HG03175 (cell line): ENCODE measurements around the gene NGDN.

Experiments
- ATAC-seq: cut with Tn5 transposase; IDR thresholded peaks from one replicate; pipeline ENCODE4 v1.9.1; 2021; ENCODE audit warnings: mild to moderate bottlenecking, moderate library complexity; ENCODE audit not compliant: unreplicated experiment

Gene NGDN

DNA sequence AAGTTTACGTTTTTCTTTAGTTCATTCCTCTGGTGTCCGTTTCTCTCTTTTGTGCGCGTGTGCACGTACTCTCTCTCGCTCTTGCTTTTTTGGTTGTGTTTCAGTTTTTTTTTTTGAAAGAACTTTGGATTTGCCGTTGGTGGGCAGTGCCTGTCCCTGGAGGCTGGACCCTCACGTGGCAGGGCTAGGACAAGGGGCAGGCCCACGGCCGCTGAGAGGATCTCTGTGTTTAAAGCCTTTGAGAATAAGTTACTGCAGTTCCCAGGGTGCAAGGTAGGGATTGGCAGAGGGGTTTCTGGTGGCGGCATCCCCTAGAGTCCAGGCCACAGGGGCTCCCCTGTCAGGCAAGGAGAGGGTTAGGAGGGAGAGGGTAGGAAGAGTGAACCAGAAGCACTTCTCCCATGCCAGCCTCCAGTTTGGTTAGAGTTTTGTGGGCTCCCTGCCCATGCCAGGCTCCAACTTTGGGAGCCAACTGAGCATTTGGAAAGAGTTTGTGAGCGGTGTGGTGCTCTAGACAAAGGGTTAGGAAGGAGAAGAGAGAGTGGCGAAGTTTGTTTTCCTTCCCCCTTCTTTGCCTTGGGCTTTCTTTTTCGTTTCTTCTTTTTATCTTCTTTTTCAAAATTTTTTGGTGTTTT is 51.5 kb downstream of the NGDN start:
- ATAC-seq, result no peak

DNA sequence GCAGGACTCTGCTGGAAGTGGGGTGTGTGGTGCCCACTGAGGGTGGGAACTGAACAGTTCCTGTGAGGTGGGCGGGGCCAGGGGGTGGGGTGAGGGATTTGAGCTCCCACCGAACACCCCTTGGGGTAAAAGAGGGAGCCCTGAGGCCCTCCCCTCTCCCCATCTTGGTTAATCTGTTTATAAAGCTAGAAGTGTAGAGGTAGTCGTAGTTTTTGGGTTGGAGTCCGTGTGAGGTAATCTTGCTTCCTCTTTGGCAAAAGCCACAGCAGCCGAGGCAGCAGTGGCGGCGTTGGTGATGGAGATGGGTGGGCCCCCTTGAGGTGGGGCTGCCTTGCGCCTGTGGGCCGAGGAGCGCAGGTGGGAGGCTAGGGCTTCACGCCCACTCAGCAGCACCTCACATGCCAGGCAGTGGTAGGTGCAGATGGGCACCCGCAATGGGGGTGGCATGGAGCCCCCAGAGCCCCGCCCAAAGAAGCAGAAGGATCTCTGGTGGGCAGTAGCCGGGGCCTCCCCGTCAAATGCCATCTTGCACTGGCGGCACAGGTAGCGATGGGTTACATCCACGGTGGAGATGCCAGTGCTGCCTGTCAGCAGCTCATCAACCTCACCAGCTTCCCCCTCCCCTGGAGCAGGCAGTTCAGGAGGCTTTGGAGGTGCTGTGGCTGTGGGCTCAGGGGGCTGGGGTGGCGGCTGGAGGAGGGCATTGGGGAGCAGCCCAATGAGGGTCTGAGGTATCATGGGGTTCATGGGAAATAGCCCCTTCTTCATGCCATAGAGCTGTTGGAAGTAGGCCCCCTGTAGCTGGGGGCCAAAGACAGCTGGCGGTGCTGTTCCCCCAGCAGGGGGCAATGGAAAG is 52.5 kb downstream of the NGDN start:
- no peak for ATAC-seq

DNA sequence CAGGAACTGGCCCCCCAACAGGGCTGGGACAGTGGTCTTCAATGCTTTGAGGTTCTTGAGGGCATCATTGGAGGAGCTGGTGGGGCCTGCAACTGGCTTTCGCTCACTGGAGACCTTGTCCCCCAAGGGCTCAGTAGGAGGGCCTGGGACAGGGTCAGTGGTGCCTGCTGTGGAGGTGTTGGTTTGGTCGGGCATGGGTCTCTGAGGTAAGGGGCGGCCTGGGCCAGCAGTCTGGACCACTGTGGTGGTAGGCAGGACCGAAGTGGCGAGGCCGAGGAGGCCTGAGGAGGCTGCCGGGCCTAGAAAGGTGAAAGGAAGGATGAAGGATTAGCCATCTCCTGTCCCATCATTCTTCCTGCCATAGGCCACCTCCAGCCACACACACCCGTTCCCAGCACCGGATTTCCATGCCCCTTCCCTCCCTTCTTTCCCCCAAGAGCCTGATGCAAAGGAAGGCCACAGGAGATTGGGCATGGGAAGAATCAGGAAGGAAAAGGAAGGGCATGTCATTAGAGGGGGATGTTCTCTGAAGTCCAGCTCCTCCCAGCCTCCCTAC is 53.2 kb downstream of the NGDN start:
- ATAC-seq, result no peak

DNA sequence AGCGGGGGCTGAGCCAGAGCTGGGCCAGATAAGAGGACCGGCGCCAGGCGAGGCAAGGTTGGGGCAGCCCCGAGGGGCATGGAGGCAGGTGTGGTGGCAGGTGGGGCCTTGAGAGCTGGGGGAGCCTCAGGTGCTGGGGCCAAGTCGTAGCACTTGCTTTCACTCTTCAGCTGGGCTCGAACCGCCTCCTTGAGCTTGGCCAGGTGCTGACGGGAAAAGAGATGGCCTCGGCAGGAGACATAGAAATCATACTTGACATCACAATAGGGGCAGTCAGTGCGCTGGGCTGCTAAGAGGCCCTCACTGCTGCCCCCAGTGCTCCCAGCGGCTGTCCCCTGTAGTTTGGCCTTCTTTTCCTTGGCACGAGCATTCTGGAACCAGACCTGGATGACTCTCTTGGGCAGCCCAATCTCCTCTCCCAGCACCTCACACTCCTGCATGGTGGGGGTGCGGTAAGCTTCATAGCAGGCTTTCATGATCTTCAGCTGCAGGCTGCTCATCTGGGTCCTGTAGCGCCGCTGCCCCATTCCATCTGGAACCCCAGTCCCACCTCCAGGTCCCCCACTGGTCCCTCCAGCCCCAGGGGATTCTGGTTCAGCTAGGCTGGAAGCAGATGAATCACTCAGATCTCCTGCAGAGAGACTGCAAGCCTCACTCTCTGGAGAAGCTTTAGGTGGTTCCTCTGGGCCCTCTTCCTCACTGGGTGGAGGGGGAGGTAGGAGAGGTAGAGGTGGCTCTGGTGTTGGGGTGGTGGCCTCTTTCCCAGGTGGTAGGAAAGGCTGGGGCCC is 53.9 kb downstream of the NGDN start:
- ATAC-seq, result no peak

DNA sequence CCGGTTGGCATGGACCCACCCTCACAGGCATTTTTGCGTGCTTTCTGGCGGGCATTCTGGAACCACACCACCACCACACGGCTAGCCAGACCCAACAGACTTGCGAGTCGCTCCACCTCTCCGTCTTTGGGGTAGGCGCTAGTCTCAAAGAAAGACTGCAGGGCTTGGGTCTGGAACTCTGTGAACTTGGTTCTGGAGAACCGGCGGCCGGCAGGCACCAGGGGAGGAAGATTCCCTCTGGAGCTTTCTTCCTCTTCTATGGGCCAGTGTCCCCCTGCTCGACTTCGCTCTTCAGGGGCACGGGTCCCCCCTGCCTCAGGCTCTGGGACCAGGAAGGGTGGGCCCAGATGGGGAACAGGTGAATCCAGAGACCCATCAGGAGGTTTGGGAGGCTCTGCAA is 55.5 kb downstream of the NGDN start:
- no peak for ATAC-seq

DNA sequence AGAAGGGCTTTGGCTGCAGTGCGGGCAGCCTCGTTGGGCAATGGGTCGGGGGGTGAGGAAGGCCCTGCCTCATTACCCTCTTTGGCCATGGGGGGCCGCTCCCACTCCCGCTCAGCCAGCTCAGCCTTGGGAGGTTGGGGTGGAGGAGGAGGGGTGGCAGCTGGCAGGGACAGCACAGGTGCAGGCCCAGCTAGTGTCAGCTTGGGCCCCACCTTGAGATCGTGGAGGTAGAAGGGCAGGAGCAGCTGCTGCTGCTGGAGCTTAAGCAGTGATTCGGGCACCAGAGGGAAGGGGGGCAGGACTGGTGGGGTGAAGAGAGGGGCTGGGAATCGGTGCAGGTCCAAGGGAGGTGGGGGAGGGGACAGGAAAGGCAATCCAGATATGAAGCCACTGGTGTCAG is 56.1 kb downstream of the NGDN start:
- ATAC-seq, result no peak
